Activated CD8-positive, alpha-beta T cell treated with anti-CD3 and anti-CD28 coated beads, Interleukin-2, amount 10 ng/mL, durations not matched to agents 7 days and 5 days (primary cell): ENCODE results near the gene FRMD1. TPM values are rescaled to one million over a fixed set of nuclear protein-coding genes. Genes with fewer than 3 reads are reported as not detected.

Experiments used
- ATAC-seq: fragments of 150-1000 bp; cut with Tn5 transposase; one replicate; pipeline ENCODE4 v1.10.0; 2021; ENCODE audit warnings: moderate library complexity
- CTCF ChIA-PET: fragments of 350-600 bp; sonication (Branson Sonifier 250); formaldehyde crosslinking; loops from one replicate; lab custom pipeline; 2021; ENCODE audit warnings: antibody characterized with exemption; lab: Charles Lee
- POLR2A ChIA-PET: fragments of 350-600 bp; sonication (Branson Sonifier 250); formaldehyde crosslinking; loops from one replicate; lab custom pipeline; 2021; ENCODE audit warnings: antibody characterized with exemption; lab: Charles Lee
- DNase-seq: peaks from one replicate; pipeline ENCODE4 v3.0.0-alpha.2; 2020
- H3K27ac Mint-ChIP-seq: one replicate; pipeline ENCODE4 v1.8.0; 2021; ENCODE audit warnings: mild to moderate bottlenecking, mixed read lengths
- H3K27me3 Mint-ChIP-seq: one replicate; pipeline ENCODE4 v1.8.0; 2021; ENCODE audit warnings: low read depth, mixed read lengths
- H3K36me3 Mint-ChIP-seq: one replicate; pipeline ENCODE4 v1.8.0; 2021; ENCODE audit warnings: low read depth, mixed read lengths
- H3K4me1 Mint-ChIP-seq: one replicate; pipeline ENCODE4 v1.8.0; 2021; ENCODE audit warnings: low read depth, mixed read lengths
- H3K4me3 Mint-ChIP-seq: one replicate; pipeline ENCODE4 v1.8.0; 2021; ENCODE audit warnings: mild to moderate bottlenecking, mixed read lengths
- H3K9me3 Mint-ChIP-seq: one replicate; pipeline ENCODE4 v1.8.0; 2022; ENCODE audit warnings: mixed read lengths; ENCODE audit not compliant: insufficient read depth
- total RNA-seq, 2 experiments: library from RNA; stranded (reverse); gene quantifications; one replicate each; pipeline ENCODE4 v1.2.3, GENCODE V29; 2021

Gene FRMD1
- not detected for total RNA-seq

DNA sequence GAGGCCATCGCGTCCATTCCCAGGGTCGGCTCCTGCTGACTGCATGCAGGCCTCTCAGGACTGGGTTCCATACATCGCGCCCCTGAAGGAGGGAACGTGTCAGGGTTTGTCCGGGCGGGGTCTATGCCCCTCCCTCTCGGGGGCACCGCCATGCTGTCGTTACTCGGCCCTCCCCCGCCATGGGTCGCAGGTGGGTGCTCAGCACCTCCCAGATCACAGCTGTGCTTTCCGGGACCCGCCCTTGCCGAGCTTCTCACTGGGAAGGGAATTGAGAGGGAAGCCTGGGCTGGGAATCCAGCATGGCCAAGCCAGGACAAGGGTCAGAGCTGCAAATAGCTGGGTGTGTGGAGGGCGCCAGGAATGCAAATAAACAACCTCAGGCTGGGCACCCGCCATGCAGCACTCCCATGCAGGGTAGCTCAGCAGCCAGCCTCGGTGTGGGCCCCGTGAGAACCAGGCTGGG is at the start of gene FRMD1:
TSS of gene FRMD1 (minus strand) at position 270 of the 463 bp plus-strand sequence. CDS start at position 152, 118 bp downstream.
- Mint-ChIP-seq H3K9me3 (no peaks in the 10 kb centered on the region), H3K27ac (no peak within 1 kb of the TSS), H3K4me1 (peaks cover 2% of the 10 kb centered on the region), H3K4me3 (no peak within 1 kb of the TSS), H3K27me3 (no peaks in the 10 kb centered on the region), H3K36me3 (no peaks in the 10 kb centered on the region)
- ATAC-seq (no peak), DNase-seq (no peak)
- ChIA-PET POLR2A (no interaction called here), CTCF (no interaction called here)

DNA sequence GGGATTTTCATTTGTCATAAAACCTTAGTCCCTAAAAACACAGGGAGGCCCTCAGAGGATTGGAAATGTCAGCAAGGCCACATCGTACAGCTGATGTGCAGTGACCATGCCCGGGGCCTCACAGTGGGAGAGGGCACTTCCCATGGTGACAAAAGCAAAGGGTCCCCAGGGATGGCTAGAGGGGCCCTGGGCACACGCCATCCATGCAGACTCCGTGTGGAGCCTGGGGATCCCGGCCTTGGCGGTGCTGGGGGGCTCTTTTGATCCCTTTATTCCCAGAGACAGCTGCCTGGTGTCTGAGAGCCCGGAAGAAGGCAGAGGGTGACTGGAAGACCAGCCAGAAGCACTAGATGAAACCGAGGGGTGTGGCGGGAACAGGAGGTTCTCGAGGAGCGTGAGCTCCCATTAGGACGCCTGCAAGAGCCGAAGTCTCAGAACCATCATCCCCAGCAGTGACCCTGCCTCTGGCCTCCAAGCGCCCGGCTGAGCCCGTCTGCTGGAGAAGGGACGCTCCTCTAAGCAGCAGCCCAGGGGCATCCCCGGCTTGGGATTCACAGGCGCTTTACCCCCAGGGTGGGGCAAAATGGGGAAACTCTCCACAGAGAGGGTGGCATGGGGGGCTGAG is 49.1 kb upstream of the FRMD1 start:
- Mint-ChIP-seq H3K27me3 (peaks cover 14% of the 10 kb centered on the region), H3K27ac (no peak overlapping the region), H3K36me3 (no peaks in the 10 kb centered on the region), H3K4me1 (no peaks in the 10 kb centered on the region), H3K9me3 (no peaks in the 10 kb centered on the region), H3K4me3 (no peak overlapping the region)
- ChIA-PET POLR2A (no interaction called here), CTCF (no interaction called here)
- DNase-seq: no peak
- no peak for ATAC-seq

DNA sequence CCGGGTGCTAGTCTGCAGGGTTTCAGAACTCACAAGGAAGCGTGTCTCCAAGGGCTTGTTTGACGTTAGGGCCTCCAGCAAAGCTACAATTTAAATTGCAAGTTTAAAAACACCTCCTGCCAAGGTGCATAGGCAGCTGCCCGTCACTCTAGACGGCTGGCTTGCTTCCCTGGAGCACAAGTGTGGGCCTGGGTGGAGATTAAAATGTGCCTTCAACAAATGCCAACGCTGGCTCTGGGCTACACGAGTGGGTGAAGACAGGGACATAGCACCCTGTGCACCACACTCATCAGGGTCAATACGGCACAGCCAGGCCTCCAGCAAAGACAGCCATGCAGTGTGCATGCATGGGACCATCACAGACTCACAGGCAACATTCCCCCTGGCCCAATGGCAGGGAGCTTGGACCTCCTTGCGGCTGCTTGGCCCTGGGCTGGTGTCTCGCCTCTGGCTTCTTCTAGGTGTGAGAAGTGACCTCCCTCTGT is 48.4 kb upstream of the FRMD1 start:
- ATAC-seq (no peak), DNase-seq (no peak)
- H3K36me3 Mint-ChIP-seq: no peaks in the 10 kb centered on the region
- ChIA-PET POLR2A (no interaction called here), CTCF (no interaction called here)
- peaks cover 8% of the 10 kb centered on the region for H3K27me3 Mint-ChIP-seq
- H3K27ac Mint-ChIP-seq: no peak overlapping the region
- no peaks in the 10 kb centered on the region for H3K4me1 Mint-ChIP-seq
- H3K9me3 Mint-ChIP-seq: no peaks in the 10 kb centered on the region
- no peak overlapping the region for H3K4me3 Mint-ChIP-seq

DNA sequence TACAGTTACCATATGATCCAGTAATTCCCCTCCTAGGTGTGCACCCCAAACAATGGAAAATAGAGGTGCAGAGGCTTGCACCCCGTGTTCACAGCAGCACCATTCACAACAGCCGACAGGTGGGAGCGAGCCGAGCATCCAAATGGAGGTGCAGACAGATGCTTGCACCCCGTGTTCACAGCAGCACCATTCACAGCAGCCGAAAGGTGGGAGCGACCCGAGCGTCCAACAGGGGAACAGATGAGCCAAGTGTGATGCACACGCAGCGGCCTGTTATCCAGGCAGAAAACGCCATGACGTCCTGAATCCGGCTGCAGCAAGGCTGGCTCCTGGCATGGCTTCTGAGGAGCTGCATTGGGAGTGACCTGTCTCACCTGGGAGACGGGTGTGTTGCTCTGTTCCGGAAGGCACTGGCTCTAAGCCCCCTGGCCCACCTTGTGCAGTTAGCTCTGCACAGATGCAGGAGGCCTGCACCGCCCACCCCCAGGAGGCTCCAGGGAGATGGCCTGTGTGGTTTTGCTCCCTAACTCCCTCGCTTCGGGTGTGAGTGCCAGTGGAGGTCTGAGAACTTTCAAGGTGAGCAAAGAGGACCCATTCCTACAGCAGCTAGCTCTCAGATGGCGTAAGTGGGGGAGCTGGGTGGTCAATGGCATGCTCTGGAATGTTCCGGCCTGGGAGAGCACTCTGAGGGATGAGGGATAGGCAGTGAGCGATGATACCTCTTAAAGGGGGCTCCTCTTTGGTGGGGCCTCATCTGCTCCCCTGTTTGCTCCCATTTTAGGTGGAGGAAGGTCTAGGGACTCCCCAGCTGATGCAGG is 47.8 kb upstream of the FRMD1 start:
- Mint-ChIP-seq H3K9me3 (no peaks in the 10 kb centered on the region), H3K36me3 (no peaks in the 10 kb centered on the region), H3K27me3 (peaks cover 3% of the 10 kb centered on the region), H3K4me1 (no peaks in the 10 kb centered on the region), H3K4me3 (no peak overlapping the region), H3K27ac (no peak overlapping the region)
- ATAC-seq: no peak
- DNase-seq: no peak
- ChIA-PET POLR2A (no interaction called here), CTCF (no interaction called here)

DNA sequence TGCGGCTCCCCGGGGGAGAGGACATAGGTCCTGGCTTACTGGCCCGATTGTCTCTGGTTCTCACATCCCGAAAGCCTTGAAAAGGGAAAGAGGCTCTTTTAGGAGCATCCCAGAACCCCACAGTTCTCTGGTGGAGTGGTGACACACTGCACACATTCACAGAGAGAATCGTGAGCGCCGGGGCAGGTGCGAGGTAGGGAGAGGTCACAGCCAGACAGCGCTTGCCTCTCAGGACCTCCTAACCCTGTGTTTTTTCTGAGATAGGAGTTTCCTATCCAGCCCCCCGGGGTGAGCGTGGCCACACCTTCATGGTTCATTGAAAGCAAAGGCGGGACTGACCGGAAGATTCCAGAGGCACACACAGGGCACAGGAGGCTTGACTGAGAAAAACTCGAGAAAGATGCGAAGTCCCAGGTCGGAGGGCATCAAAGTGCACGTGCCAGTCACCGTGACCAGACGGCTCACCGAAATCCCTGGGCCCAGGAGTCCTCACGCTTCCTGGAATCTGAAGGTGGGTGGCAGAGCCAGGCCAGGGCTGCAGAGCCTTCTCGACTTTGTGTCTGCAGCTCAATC is 46.5 kb upstream of the FRMD1 start:
- H3K4me1 Mint-ChIP-seq: no peaks in the 10 kb centered on the region
- ChIA-PET POLR2A (no interaction called here), CTCF (no interaction called here)
- DNase-seq: peak; percentile 6
- H3K36me3 Mint-ChIP-seq: no peaks in the 10 kb centered on the region
- H3K27ac Mint-ChIP-seq: no peak overlapping the region
- no peaks in the 10 kb centered on the region for H3K9me3 Mint-ChIP-seq
- no peaks in the 10 kb centered on the region for H3K27me3 Mint-ChIP-seq
- no peak overlapping the region for H3K4me3 Mint-ChIP-seq
- ATAC-seq: no peak

DNA sequence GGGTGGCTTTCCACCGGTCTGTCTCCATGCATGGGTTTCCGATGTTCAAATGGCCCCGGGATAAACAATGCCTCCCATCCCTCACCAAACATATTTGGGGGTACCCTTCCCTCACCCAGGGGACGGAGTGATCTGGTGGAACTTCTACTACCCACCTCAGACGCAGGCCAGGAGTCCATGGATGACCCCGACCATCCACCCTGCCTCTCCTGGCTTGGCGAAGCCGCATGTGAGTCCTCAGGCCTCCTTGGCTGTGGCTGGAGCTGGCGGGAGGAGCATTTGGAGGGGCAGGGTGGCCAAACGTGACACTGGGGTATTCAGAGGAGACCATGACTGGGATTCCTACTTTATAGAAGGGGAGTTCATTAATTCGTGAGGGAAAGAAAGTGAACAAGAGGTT is 45.9 kb upstream of the FRMD1 start:
- no peaks in the 10 kb centered on the region for H3K36me3 Mint-ChIP-seq
- ATAC-seq (no peak), DNase-seq (peak; percentile 8)
- H3K27ac Mint-ChIP-seq: no peak overlapping the region
- H3K4me1 Mint-ChIP-seq: no peaks in the 10 kb centered on the region
- H3K27me3 Mint-ChIP-seq: no peaks in the 10 kb centered on the region
- CTCF ChIA-PET: no interaction called here
- POLR2A ChIA-PET: no interaction called here
- H3K9me3 Mint-ChIP-seq: no peaks in the 10 kb centered on the region
- no peak overlapping the region for H3K4me3 Mint-ChIP-seq

DNA sequence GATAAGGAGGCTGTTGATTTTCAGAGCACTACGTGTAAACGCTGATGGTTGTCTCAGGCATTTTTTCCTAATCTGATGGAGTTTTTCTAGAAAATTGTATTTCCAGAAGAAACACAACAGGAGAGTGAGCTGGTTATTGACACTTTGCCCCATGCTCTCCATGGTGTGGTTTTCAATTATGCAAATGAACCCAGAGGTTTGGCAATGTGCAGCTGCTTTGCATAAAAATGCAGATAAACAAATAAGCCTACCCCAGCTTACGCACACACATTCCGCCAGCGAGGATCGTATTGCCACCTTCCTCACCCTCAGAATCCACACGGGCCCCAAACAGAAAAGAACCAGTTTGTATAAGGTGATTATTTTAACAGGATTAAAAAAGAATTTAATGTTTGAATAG is 45.1 kb upstream of the FRMD1 start:
- ChIA-PET POLR2A (no interaction called here), CTCF (no interaction called here)
- ATAC-seq (no peak), DNase-seq (no peak)
- Mint-ChIP-seq H3K27me3 (no peaks in the 10 kb centered on the region), H3K4me1 (no peaks in the 10 kb centered on the region), H3K36me3 (no peaks in the 10 kb centered on the region), H3K9me3 (no peaks in the 10 kb centered on the region), H3K4me3 (no peak overlapping the region), H3K27ac (no peak overlapping the region)

DNA sequence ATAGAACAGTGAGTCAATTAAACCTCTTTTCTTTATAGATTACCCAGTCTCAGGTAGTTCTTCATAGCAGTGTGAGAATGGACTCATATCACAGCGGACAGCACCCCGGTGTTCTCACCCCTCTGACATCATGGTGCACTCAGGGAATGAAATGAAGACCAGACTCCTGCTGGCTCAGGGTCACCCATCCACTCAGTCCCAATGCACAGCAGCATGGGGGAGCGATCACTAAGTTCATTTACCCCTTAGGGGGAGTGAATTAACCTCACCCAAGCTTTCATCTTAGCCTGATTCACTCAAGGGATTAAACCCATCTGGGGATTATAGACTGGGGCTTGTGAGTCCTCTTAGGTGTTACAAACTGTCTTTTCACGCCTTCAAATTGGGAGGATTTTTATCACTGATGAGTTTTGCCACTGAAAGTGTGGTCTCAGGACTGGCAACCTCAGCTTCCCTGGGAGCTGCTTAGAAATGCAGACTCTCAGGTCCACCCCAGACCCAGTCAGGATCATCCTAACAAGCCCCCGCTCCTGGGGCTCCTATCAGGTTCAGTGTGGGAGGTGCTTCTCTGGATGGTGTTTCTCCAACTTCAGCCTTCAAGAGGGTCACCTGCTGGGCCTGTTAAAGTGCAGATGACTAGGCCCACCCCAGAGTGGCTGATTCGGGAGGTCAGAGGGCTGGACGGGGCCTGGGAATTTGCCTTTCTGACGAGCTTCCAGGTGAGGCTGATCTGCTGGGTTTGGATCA is 44.3 kb upstream of the FRMD1 start:
- CTCF ChIA-PET: no interaction called here

DNA sequence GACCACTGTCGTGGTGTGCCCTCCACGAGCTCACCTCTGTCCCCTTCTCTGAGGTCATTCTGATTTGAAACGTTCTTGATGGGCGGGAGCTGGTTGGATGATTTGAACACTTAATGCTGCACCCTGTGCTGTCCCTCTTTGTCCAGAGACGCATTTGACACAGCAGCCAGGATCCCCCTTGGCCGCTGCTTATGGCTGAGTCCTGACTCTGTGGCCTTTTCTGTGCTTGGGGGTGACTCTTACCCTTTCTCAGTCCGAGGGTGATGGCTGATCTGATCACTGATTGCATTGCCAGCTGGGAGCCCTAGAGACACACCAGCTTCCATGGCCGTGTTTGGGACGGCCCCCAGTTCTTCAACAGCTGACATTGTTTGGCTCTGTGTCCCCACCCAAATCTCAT is 43.5 kb upstream of the FRMD1 start:
- DNase-seq (peak; percentile 7), ATAC-seq (no peak)
- CTCF ChIA-PET: no interaction called here
- no peaks in the 10 kb centered on the region for H3K9me3 Mint-ChIP-seq
- no peak overlapping the region for H3K27ac Mint-ChIP-seq
- no peak overlapping the region for H3K4me3 Mint-ChIP-seq
- H3K36me3 Mint-ChIP-seq: no peaks in the 10 kb centered on the region
- H3K27me3 Mint-ChIP-seq: no peaks in the 10 kb centered on the region
- H3K4me1 Mint-ChIP-seq: no peaks in the 10 kb centered on the region
- POLR2A ChIA-PET: no interaction called here

More for the DNA sequence above, 44.3 kb upstream of the FRMD1 start:
- no peak overlapping the region for H3K4me3 Mint-ChIP-seq
- no peaks in the 10 kb centered on the region for H3K27me3 Mint-ChIP-seq
- DNase-seq (peak; percentile 6), ATAC-seq (no peak)
- H3K27ac Mint-ChIP-seq: no peak overlapping the region
- H3K4me1 Mint-ChIP-seq: no peaks in the 10 kb centered on the region
- H3K36me3 Mint-ChIP-seq: no peaks in the 10 kb centered on the region
- POLR2A ChIA-PET: no interaction called here
- H3K9me3 Mint-ChIP-seq: no peaks in the 10 kb centered on the region

DNA sequence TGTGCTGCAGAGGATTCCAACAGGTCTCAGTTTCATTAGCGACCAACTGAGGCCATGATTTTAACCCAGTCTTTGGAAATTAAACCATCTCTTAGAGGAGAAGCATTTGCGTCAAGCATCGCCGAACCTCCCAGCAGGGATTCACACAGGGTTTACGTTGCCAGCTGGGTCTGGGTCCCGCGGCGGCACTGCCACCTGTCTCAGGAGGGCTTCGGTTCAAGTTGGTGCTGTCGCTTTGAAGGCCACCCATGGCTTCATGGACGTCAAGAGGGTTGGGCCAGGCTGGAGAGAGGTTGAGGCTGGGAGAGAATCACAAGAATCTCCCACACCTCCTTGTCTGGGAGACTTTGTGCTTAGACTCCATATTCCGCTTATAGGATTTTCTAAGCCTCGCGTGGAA is 43.0 kb upstream of the FRMD1 start:
- ChIA-PET CTCF (no interaction called here), POLR2A (no interaction called here)
- no peak for ATAC-seq
- DNase-seq: peak; percentile 9
- no peaks in the 10 kb centered on the region for H3K4me1 Mint-ChIP-seq
- no peak overlapping the region for H3K27ac Mint-ChIP-seq
- H3K4me3 Mint-ChIP-seq: no peak overlapping the region
- H3K36me3 Mint-ChIP-seq: no peaks in the 10 kb centered on the region
- no peaks in the 10 kb centered on the region for H3K9me3 Mint-ChIP-seq
- no peaks in the 10 kb centered on the region for H3K27me3 Mint-ChIP-seq

DNA sequence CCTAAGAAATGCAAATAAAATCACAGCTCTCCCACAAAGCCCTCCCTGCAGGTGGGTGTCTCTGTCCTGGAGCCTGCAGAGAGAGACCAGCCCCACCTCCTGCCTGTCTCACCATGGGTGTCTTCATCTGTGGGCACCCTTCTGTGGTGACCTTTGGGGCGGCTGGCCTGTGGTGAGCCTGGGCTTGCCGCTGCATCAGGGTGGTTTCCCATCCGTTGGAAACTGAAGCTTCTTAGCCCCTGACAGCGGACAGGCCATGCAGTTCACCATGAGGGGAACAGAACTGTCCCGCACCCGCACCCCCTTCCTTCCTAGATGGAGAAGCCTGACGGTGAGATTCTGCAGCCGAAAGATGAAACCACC is 42.3 kb upstream of the FRMD1 start:
- no peak overlapping the region for H3K27ac Mint-ChIP-seq
- no peak for ATAC-seq
- ChIA-PET POLR2A (no interaction called here), CTCF (no interaction called here)
- H3K4me3 Mint-ChIP-seq: no peak overlapping the region
- no peaks in the 10 kb centered on the region for H3K36me3 Mint-ChIP-seq
- H3K9me3 Mint-ChIP-seq: no peaks in the 10 kb centered on the region
- no peaks in the 10 kb centered on the region for H3K27me3 Mint-ChIP-seq
- H3K4me1 Mint-ChIP-seq: no peaks in the 10 kb centered on the region
- peak; percentile 12 for DNase-seq
